ENCODE results near the gene SMIM27. TPM values are rescaled to one million over a fixed set of nuclear protein-coding genes. Genes with fewer than 3 reads are reported as not detected.
A peak's percentile ranks its signal among the peaks of the same experiment; 100 is the strongest.

Gene SMIM27
- total and polyA plus RNA-seq, 9 of the 15 experiments (the other 6 are each of a cell fraction or from before 2014, with no cell fraction given) = 2.9 to 16.1 (median 7.9) TPM

DNA sequence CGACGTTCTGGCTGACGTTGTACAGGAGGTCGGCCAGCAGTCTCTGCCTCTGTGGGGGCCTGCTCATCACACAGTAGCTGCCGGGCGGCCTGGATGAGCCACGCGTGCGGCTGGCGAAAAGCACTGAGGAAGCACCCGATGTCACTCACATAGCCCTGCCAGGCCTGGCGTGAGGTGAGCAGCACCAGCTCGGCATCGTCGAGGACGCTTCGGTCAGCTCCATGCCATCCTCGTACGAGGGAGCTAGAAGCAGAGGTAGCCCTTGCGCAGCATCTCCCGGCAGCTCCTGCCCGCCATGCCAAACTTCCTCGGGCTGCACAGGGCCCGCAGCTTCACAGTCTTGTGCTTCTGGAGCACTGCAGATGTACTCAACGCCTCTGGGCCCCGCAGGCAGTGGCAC, 14.6 kb downstream of the SMIM27 start:
- Histone ChIP-seq H3K79me2 (ENCODE audit: control insufficient read depth, insufficient read depth, low read length) (peaks cover 25% of the 10 kb centered on the region), H4K20me1 (replicated peaks; ENCODE audit: control insufficient read depth, insufficient read depth, low read length) (no peaks in the 10 kb centered on the region), H3K4me3 (no peak overlapping the region), H2AFZ (ENCODE audit: low read depth, low read length) (no peak overlapping the region), H3K9ac (ENCODE audit: insufficient read depth in 1 of 2, low read depth in 2 of 2, low read length in 2 of 2) (peak overlapping the region in 1 of 2 experiments; percentile 45; a peak in 1 of 4 replicates), H3K9me3 (replicated peaks; ENCODE audit: control insufficient read depth, insufficient read depth, low read depth, low read length) (no peaks in the 10 kb centered on the region), H3K4me2 (ENCODE audit: insufficient read depth, low read length) (no peak overlapping the region), H3K4me1 (replicated peaks in 1 of 2; ENCODE audit: control insufficient read depth in 2 of 2, insufficient read depth in 2 of 2, low read length in 2 of 2) (peaks cover 0 to 4% of the 10 kb centered on the region in 2 experiments; a peak in 1 of 5 replicates), H3K9me1 (ENCODE audit: control insufficient read depth, insufficient read depth, low read length) (no peaks in the 10 kb centered on the region), H3K27ac (ENCODE audit: extremely low read depth, low read depth, low read length) (no peak overlapping the region), H3K36me3 (ENCODE audit: control insufficient read depth, insufficient read depth, low read length) (peaks cover 54% of the 10 kb centered on the region; the same call in 2 of the 3 replicates), H3K27me3 (ENCODE audit: control insufficient read depth in 2 of 2, insufficient read depth in 2 of 2, low read length in 2 of 2) (no peaks in the 10 kb centered on the region)
- ChIA-PET POLR2A (interaction anchor here (0.7 kb wide), 1 partner anchor 248 kb away, joined by 4 read pairs; no protein-coding TSS in a partner anchor), CTCF (ENCODE audit: low intra/inter-chr PET ratio) (no interaction called here)
- no TSS peak for BruUV-seq (replicated peaks)
- 98% methylated on average over 17 of the region's 26 CpGs for WGBS (ENCODE audit: insufficient coverage, low coverage, missing lambda C conversion rate)
- ATAC-seq (no peak), FAIRE-seq (no peak), DNase-seq (ENCODE audit: extremely low read depth in 1 of 4, low spot score in 3 of 4) (no peak)
- in situ Hi-C loops (cut with MboI) = loop anchor here (25.0 kb wide), 1 partner anchor 671 kb away; the partner anchor contains the start of gene SPINK4
- intact Hi-C loops (cut with micrococcal nuclease) = no loop called here
- no peak for TF ChIP-seq HLTF (IDR thresholded peaks at IDR 0.05)
- peak; percentile 41; the same call in 1 of the 2 replicates for TF ChIP-seq RBFOX2 (IDR thresholded peaks at IDR 0.05; ENCODE audit: low read depth, low read length)

DNA sequence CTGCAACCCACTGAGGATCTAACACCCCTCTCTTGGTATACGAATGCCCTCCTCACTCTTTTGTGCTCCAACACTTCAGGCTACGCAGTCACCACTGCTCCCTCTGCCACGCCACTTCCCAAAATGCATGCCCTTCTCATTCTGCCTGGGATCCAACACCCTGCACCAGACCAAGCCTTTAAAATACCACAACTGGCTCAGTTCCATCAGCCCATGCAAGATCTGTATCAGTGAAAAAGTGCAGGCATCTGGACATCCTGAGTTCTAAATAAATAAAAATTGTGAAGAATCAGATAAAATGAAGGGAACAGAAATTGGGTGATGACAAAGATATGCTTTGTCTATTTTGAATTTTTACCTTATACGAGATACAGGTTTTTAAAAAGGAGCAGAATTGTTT, 18.1 kb downstream of the SMIM27 start:
- ATAC-seq = no peak
- no peak overlapping the region for H2AFZ ChIP-seq (ENCODE audit: low read depth, low read length)
- H3K4me2 ChIP-seq (ENCODE audit: insufficient read depth, low read length) = no peak overlapping the region
- H4K20me1 ChIP-seq (replicated peaks; ENCODE audit: control insufficient read depth, insufficient read depth, low read length) = no peaks in the 10 kb centered on the region
- H3K4me3 ChIP-seq = no peak overlapping the region
- H3K4me1 ChIP-seq (replicated peaks in 1 of 2; ENCODE audit: control insufficient read depth in 2 of 2, insufficient read depth in 2 of 2, low read length in 2 of 2) = peaks cover 0 to 4% of the 10 kb centered on the region in 2 experiments; a peak in 1 of 5 replicates
- ChIA-PET CTCF (ENCODE audit: low intra/inter-chr PET ratio) (no interaction called here), POLR2A (no interaction called here)
- H3K9ac ChIP-seq (ENCODE audit: insufficient read depth in 1 of 2, low read depth in 2 of 2, low read length in 2 of 2) = peak overlapping the region in 1 of 2 experiments; percentile 58; a peak in 1 of 4 replicates
- FAIRE-seq = no peak
- 93% methylated on average over 4 of the region's 4 CpGs for WGBS (ENCODE audit: insufficient coverage, low coverage, missing lambda C conversion rate)
- H3K27ac ChIP-seq (ENCODE audit: extremely low read depth, low read depth, low read length) = no peak overlapping the region
- intact Hi-C loops (cut with micrococcal nuclease) (loop anchor here (5.0 kb wide), 1 partner anchor 133 kb away; no protein-coding TSS in a partner anchor), in situ Hi-C loops (cut with MboI) (loop anchor here (25.0 kb wide), 1 partner anchor 667 kb away; the partner anchor contains the start of gene SPINK4)
- H3K9me1 ChIP-seq (ENCODE audit: control insufficient read depth, insufficient read depth, low read length) = no peaks in the 10 kb centered on the region
- no peak for DNase-seq (ENCODE audit: extremely low read depth in 1 of 4, low spot score in 3 of 4)
- no TSS peak for BruUV-seq (replicated peaks)
- H3K27me3 ChIP-seq (ENCODE audit: control insufficient read depth in 2 of 2, insufficient read depth in 2 of 2, low read length in 2 of 2) = no peaks in the 10 kb centered on the region
- H3K9me3 ChIP-seq (replicated peaks; ENCODE audit: control insufficient read depth, insufficient read depth, low read depth, low read length) = no peaks in the 10 kb centered on the region
- H3K36me3 ChIP-seq (ENCODE audit: control insufficient read depth, insufficient read depth, low read length) = peaks cover 44% of the 10 kb centered on the region; the same call in 2 of the 3 replicates
- H3K79me2 ChIP-seq (ENCODE audit: control insufficient read depth, insufficient read depth, low read length) = peaks cover 34% of the 10 kb centered on the region
- TF ChIP-seq HIVEP1 (CRISPR knock-in tag; IDR thresholded peaks at IDR 0.05) (no peak), RBBP5 (IDR thresholded peaks at IDR 0.05; ENCODE audit: borderline replicate concordance, insufficient read depth, low read length, poor library complexity, severe bottlenecking) (no peak), POLR2G (IDR thresholded peaks at IDR 0.05; ENCODE audit: low read depth, low read length) (no peak), CSDE1 (IDR thresholded peaks at IDR 0.05) (no peak), NFATC3 (IDR thresholded peaks at IDR 0.05) (no peak), SNRNP70 (optimal IDR thresholded peaks at IDR 0.05; ENCODE audit: low read depth, low read length) (no peak)
- TF ChIP-seq, protein P1, sequence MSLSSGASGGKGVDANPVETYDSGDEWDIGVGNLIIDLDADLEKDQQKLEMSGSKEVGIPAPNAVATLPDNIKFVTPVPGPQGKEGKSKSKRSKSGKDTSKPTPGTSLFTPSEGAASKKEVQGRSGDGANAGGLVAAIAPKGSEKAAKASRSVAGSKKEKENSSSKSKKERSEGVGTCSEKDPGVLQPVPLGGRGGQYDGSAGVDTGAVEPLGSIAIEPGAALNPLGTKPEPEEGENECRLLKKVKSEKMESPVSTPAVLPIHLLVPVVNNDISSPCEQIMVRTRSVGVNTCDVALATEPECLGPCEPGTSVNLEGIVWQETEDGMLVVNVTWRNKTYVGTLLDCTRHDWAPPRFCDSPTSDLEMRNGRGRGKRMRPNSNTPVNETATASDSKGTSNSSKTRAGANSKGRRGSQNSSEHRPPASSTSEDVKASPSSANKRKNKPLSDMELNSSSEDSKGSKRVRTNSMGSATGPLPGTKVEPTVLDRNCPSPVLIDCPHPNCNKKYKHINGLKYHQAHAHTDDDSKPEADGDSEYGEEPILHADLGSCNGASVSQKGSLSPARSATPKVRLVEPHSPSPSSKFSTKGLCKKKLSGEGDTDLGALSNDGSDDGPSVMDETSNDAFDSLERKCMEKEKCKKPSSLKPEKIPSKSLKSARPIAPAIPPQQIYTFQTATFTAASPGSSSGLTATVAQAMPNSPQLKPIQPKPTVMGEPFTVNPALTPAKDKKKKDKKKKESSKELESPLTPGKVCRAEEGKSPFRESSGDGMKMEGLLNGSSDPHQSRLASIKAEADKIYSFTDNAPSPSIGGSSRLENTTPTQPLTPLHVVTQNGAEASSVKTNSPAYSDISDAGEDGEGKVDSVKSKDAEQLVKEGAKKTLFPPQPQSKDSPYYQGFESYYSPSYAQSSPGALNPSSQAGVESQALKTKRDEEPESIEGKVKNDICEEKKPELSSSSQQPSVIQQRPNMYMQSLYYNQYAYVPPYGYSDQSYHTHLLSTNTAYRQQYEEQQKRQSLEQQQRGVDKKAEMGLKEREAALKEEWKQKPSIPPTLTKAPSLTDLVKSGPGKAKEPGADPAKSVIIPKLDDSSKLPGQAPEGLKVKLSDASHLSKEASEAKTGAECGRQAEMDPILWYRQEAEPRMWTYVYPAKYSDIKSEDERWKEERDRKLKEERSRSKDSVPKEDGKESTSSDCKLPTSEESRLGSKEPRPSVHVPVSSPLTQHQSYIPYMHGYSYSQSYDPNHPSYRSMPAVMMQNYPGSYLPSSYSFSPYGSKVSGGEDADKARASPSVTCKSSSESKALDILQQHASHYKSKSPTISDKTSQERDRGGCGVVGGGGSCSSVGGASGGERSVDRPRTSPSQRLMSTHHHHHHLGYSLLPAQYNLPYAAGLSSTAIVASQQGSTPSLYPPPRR (CRISPR knock-in tag; IDR thresholded peaks at IDR 0.05; ENCODE audit: borderline replicate concordance) = no peak
- TF ChIP-seq, protein P2, sequence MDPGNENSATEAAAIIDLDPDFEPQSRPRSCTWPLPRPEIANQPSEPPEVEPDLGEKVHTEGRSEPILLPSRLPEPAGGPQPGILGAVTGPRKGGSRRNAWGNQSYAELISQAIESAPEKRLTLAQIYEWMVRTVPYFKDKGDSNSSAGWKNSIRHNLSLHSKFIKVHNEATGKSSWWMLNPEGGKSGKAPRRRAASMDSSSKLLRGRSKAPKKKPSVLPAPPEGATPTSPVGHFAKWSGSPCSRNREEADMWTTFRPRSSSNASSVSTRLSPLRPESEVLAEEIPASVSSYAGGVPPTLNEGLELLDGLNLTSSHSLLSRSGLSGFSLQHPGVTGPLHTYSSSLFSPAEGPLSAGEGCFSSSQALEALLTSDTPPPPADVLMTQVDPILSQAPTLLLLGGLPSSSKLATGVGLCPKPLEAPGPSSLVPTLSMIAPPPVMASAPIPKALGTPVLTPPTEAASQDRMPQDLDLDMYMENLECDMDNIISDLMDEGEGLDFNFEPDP (CRISPR knock-in tag; IDR thresholded peaks at IDR 0.05) = no peak
